ENCODE data around the gene TGM5.
A peak's percentile ranks its signal among the peaks of the same experiment; 100 is the strongest.
"Not testable (repeated sequence)": the region's sequence is repeated elsewhere in the genome, so short reads cannot be mapped to it uniquely, and the experiment has no call there.

The TGM5 gene, protein sequence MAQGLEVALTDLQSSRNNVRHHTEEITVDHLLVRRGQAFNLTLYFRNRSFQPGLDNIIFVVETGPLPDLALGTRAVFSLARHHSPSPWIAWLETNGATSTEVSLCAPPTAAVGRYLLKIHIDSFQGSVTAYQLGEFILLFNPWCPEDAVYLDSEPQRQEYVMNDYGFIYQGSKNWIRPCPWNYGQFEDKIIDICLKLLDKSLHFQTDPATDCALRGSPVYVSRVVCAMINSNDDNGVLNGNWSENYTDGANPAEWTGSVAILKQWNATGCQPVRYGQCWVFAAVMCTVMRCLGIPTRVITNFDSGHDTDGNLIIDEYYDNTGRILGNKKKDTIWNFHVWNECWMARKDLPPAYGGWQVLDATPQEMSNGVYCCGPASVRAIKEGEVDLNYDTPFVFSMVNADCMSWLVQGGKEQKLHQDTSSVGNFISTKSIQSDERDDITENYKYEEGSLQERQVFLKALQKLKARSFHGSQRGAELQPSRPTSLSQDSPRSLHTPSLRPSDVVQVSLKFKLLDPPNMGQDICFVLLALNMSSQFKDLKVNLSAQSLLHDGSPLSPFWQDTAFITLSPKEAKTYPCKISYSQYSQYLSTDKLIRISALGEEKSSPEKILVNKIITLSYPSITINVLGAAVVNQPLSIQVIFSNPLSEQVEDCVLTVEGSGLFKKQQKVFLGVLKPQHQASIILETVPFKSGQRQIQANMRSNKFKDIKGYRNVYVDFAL

DNA sequence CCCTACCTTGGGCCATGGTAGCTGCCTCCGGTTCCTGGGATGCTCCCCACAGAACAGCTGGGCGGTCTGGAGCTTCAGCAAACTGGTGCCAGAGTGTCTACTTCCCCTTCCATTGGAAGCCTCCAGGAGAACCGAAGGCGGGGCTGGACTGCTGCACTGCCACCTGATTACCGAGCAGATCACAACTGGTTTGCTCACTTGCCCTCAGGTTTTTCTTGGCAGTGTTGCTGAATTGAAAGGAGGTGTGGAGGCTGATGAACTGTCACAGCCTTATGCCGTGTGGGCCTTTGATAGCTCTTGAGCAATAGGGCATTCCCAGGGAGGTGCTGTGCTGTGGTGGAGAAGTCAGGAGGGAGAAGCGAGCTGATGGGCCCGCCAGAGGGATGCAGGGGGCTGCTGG is at the start of gene TGM5:
TGM5 (minus strand) TSS at position 95 of the 400 bp plus-strand sequence; CDS start at position 16, 79 bp downstream.
- DNase-seq (ENCODE audit: low spot score), result no peak

DNA sequence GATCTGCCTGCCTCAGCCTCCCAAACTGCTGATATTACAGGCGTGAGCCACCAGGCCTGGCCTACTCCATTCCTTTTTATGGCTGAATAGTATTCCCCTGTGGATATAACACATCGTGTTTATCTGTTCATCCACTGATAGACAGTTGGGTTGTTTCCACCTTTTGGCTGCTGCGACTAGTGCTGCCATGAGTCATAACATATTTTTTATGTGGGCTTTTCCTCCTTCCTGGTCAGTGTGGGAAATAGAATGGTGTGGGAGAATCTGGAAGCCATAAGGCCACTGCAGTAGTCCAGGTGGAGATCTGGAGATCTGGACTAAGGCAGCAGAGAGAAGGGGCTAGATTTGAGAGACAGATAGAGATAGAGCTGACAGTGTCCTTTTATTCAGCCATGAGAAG is 47.4 kb upstream of the TGM5 start:
- DNase-seq (ENCODE audit: low spot score), result no peak

DNA sequence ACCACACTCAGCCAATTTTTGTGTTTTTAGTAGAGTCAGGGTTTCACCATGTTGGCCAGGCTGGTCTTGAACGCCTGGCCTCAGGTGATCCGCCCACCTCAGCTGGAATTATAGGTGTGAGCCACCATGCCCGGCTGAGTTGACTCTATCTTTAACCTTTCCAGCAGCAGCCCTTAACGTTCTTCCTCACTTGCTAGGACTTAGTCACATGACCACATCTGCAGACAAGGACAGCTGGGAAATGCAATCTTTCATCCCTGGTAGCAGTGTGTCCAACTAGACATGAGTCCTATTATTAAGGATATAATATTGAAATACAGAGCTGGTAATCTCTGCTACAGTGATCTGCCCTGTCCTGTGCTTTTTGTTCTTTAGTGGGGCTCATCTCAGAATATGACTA is 45.6 kb upstream of the TGM5 start:
- no peak for DNase-seq (ENCODE audit: low spot score)

DNA sequence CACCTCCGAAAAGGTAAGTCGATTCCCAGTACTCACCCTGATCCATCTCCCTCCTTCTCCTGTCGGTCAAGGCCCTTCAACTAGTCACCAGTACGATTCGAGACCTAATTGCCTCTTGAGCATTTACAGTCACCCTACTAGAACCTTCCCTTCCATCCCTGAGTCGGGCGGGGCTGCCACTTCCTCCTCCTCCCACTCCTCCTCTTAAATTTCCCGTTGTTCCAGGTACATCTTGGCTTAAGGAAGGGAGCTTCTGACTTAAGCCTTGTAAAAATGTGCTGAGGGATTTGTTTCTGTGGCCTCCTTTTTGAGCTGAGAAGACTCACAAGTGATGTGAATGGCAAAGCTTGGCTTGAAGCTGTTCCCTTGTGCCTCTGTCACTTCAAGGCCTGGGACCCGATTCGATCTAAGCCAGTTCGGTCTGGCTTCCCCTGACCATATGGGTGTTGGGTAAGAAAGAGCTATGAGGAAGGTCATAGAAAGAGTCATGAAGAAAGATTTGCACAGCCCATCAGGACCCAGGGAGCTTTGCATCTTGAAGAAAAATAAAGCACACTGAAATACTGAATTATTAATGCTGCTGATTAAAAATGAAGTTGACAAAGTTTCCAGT is 35.6 kb upstream of the TGM5 start, which contains the start of gene TGM7:
TGM7 (minus strand) TSS at position 51 of the 613 bp plus-strand sequence.
- DNase-seq (ENCODE audit: low spot score), result no peak

DNA sequence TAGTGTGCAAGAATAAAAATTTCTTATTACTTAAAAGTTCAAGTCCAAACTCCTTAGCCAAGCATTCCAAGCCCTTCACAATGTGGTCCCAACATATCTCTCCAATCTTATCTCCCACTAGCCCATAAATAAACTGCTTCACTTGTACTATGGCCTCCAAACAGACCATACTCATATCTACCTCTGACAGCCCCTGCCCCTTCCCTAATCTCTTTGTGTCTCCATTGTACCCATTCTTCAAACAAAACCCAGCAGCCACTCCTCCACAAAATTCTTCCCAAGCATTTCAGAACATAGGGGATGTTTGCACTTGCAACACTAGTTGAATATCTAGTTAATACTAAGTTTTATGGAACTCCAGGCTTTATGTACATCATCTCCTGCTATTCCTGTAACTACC is 33.2 kb upstream of the TGM5 start:
- DNase-seq (ENCODE audit: low spot score), result no peak

DNA sequence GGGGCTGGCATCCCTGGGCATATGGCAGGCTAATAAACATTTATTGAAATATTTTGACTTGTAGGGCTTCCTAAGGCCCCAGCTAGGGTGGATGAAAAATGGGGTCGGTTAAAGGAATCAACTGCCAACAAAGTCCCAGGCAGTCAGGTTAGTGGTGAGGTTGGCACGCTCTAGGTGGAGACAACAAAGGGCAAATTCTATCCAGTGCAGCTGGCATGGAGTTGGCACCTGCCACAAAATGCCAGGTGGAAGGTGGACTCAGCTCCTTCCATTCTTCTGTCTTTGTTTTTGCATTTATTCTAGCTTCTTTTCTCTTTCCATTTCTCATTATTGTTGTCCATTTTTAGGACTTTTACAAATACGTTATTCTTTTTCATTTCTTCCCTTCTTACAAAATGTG is 32.7 kb upstream of the TGM5 start:
- DNase-seq (ENCODE audit: low spot score), result no peak

DNA sequence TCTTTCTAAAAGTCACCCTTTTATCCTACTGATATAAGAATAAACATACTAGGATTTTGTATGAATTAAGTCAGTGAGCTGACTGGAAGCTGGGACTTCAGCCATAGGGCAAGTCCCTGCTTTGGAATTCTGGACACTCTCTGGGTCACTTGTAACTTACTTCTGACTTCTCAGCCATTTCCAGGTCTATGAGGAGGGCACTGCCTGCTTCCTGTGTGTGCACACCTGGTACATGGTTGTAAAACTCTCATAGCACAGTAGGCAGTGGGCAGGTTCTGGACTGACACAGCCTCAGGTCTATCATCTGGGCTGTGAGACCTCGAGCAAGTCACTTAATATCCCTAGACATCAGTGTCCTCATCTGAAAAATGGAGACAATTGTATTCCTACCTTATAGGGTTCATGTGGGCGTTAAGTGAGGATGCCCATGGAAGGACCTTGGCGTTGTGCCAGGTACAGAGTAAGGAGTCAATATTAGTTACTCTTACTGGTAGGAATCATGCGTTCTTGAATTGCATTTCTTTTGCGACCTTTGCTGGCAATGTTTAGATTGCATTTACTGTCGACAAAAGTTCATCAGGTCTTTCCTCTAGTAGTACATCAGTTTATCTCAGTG is 27.5 kb upstream of the TGM5 start:
- no peak for DNase-seq (ENCODE audit: low spot score)

DNA sequence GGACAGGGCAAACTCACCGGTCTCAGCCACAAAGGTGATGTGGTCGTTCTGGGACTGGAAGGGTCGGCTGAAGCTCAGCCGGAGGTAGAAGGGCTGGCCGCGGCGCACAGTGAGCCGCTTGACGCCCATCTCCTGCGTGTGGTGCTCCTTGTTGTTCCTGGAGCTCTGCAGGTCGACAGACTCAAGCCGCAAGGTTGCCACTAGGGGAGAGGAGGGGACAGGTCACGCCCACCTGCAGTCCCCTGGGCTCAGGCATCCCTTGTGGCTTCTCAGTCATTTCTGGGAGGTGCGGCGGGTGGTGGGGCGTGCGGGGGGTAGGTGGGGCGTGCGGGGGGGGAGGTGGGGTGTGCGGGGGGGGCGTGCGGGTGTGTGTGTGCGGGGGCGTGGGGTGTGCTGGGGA is 26.7 kb upstream of the TGM5 start:
- no peak for DNase-seq (ENCODE audit: low spot score)

DNA sequence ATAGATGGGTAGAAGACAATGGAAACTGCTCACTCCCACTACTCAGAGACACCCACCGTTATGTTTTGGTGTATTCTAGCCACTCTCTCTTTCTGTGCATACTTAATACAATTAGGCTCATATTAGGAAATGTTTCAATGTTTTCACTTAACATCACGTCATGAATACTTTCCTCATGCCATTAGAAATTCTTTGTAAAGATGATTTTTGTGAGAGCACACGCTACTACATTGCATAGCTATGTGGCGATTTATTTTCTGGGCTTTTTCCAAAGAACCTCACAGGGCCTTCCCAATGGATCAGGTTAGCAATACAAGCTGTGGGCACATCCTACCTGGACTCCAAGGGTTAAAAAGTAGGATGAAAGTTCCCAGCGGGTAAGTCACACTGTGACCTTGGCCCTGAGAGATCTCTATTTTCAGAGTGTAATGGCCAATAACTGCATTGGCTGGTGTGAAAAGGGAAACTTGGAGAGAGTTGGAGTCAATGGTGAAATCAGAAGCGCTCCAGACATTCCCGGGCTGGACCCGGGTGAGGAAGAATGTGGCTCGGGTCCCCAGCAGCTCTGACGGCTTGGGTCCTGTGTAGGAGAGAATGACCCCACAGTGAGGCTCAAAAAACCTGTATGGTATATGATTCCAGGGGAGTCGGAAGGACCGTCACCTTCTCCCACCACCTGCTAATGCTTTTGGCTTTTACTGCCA is 25.8 kb upstream of the TGM5 start:
- DNase-seq (ENCODE audit: low spot score), result peak; percentile 67

DNA sequence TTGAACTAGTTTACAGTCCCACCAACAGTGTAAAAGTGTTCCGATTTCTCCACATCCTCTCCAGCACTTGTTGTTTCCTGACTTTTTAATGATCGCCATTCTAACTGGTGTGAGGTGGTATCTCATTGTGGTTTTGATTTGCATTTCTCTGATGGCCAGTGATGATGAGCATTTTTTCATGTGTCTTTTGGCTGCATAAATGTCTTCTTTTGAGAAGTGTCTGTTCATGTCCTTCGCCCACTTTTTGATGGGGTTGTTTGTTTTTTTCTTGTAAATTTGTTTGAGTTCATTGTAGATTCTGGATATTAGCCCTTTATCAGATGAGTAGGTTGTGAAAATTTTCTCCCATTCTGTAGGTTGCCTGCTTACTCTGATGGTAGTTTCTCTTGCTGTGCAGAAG is 22.9 kb upstream of the TGM5 start:
- not testable (repeated sequence) for DNase-seq (ENCODE audit: low spot score)

DNA sequence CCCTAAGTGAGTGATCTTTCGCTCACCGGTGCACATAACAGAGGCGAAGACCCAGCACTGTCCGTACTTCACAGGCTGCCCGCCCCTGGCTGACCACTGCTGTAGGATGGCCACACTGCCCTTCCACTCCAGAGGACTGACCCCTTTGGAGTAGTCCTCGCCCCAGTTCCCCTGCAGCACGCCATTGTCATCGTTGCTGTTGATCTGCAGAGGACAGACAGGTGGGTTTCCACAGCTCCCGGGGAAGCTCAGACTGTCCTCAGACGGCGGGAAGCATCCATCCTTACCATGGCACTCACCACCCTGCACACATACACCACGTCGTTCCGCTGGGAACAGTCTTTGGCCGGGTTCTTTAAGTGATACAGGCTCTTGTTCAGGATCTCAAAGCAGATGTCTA is 20.5 kb upstream of the TGM5 start:
- no peak for DNase-seq (ENCODE audit: low spot score)

DNA sequence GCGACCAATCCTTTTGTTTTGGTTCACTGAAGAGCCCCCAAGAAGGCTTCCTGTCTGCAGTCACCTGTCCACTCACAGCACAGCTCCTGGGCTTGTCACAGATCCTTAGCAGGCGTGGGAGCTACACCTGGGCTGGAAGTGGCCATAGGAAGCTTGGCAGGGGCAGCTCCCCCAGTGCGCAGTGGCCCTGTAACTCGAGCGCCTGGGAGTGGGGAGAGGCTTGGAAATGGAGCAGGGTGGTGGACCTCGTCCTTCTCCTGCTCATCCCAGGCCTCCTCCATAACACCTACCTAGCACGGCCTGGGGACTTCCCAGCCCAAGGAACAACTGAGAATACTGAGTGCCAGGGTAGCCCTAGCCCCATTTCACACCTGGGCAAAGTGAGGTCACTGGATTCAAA is 19.3 kb upstream of the TGM5 start:
- no peak for DNase-seq (ENCODE audit: low spot score)

DNA sequence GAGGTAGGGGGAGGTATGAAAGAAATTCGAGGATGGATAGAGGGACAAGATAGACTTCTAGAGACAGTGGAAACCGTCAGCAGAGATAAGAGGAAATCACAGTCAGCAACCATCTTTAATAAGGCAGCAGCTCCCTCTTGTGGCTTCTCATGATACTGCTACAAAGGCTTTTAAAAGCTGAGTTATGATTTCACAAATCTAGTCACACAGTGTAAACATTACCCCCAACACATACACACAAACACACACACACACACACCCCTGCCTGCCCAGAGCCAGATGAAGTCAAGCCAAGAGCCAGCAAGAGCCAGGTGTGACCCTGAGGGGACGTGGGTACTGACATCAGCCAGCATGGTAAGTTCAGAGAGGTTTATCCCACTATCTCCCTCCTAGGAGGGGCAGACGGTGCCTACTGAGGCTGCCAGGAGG is 18.9 kb upstream of the TGM5 start:
- DNase-seq (ENCODE audit: low spot score), result peak; percentile 77

DNA sequence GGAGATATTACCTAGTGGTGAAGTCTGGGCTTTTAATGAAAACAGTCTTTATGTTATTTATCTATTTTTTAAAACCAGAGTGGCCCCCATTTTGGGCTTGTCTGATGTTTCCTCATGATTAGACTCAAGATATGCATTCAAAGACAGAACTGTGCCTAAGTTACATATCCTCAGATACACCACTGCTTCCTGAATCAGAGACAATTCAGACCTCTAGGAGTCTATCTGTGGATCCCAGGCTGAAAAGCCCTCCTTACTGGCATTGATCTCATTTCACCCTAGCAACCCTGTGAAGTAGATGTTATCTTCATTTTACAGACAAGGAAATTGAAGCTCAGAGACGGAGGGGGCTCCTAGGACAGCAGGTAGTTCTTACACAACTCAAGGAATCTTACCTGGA is 16.8 kb upstream of the TGM5 start:
- DNase-seq (ENCODE audit: low spot score), result no peak

DNA sequence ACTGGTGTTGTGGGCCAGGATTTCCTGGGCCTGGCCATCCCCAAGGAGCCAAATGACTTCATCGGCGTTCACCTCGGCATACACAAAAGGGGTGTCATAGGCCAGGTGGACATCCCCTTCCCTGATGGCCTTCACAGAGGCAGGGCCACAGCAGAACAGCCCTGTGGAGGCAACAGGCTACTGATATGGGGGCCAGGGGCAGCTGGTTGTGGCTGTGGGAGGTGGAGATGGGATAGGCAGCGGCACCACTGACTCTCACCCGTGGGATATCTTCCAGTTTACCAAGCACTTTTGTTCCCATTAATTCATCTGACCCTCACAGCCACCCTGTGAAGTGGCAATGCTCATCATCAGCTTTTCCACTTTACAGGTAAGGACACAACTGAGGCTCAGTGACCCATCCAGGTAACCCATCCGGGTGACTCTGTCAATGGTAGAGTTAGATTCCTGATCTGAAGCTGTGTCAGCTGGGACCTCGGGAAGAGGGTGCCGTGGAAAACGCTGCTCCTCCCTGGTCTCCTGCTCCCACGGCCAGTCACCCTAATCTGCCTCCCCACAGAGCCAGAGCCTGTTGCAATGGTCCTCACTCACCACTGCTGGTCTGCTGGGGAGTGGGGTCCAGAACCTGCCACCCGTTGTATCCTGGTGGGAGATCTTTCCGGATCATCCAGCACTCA is 15.3 kb upstream of the TGM5 start:
- DNase-seq (ENCODE audit: low spot score), result no peak

DNA sequence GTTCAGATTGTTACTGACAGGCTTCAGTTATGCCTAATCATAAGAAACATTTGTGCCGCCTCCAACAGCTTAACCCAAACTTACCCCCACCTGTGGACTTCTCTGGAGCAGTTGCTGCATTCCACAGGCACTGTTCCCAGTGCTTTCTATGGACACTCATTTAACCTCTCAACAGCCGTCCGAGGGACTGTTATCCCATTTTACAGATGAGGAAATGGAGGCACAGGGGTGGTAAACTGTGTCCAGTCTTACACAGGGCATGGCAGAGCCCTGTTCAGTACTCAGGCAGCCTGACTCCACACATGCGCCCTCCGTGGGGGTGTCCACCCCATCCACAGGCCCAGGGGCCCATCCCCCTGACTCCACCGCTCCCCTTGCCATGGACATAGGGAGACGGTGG is 14.3 kb upstream of the TGM5 start:
- no peak for DNase-seq (ENCODE audit: low spot score)

DNA sequence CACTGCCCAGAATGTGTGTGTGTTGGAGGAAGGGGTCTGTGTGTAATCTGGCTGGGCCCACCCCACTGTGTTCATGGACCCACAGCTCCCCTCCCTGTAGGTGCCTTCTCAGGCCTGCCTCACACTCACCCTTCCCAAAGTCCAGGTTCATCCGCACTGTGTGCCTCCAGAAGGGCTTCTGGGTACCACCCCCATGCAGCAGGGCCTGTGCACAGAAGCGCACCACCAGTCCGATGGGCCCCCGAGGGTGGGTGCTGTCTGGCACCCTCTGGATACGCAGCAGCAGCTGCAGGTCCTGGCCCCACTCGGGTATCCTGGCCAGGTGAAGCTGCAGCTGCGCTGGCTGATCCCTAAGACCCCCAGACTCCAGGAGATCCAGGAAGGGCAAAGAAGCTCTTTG is 12.8 kb upstream of the TGM5 start:
- DNase-seq (ENCODE audit: low spot score), result no peak

DNA sequence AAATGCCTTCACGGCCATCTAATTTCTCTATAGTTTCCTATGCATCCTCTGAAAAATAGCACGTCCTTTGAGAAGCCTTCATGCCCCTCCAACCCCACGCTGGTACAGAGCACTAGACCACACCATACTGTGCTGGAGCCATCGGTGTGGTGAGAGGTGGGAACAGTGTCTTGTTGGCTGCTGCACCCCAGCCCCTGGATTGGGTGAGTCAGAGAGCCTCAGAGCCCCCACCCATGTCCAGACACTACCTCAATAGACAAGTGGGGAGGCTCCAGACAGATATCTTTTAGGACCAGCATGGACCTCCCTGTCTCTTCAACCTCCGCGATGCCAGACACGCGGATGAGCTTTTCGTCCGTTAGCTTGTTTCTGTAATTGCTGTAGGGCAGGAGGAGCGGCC is 12.1 kb upstream of the TGM5 start:
- no peak for DNase-seq (ENCODE audit: low spot score)

DNA sequence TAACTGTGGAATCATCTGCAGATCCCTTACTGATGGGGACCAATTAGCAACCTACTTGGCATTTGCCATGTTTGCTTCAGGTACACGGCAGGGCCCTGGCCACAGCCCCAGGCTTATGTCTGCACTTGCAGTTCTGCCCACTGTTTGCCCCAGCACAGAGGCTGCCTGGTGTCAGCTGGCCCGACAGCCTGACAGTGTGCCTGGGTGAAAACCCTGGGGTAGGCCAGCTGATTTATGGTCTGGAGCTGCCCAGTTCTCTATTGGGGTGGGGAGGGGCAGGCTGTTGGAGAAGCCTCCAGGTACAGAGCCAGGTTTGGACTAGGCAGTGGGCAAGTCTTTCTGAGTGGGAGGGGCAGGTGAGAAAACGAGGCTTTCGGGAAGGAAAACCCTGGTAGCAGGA is 11.2 kb upstream of the TGM5 start:
- DNase-seq (ENCODE audit: low spot score), result no peak

DNA sequence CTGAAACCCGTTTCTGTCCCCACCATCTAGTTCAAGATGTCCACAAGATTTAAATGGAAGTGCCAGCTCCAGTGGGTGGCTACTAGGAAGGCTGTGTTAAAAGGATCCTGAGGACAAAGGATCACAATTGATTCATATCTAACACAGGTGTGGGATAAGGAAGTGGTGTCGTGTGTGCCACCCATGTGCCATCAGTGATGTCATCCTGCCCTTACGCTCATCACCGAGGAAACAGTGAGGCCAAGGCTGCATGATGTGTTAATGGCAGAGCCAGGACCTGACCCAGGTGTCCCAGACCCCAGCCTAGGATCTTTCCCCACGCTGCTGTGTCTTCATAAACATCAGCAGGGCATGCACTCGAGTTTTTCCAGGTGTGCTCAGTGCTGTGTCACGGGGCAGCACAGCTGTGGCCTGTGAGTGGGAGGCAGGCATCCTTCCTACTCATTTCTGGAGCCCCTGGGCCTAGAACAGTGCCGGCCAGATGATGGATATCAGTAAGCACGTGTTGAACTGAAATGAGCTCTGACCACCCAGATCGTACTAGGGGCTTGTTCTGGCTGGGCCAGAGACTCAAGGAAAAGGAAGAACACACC is 10.6 kb upstream of the TGM5 start:
- no peak for DNase-seq (ENCODE audit: low spot score)
